Smooth muscle cell (in vitro differentiated cells): ENCODE measurements around the gene GPS1. TPM values are rescaled to one million over a fixed set of nuclear protein-coding genes. Genes with fewer than 3 reads are reported as not detected.

ENCODE experiments used
- DNase-seq: peaks from one replicate; lab custom pipeline; 2025; ENCODE audit not compliant: unreplicated experiment; lab: John Stamatoyannopoulos, UW
- H2AFZ ChIP-seq: fragments of 200-600 bp; sonication (generic); 2 replicates; pipeline ENCODE4 v1.6.0; 2016; ENCODE audit warnings: antibody characterized with exemption, low read depth, mild to moderate bottlenecking
- H3F3A ChIP-seq: fragments of 200-600 bp; sonication (generic); 2 replicates; pipeline ENCODE4 v1.6.0; 2017; ENCODE audit warnings: antibody characterized with exemption, low read depth
- H3K27ac ChIP-seq: fragments of 200-600 bp; sonication (generic); 2 replicates; pipeline ENCODE4 v1.5.1; 2016; ENCODE audit warnings: low read depth, mild to moderate bottlenecking
- H3K27me3 ChIP-seq: fragments of 200-600 bp; sonication (generic); 2 replicates; pipeline ENCODE4 v1.6.1; 2016; ENCODE audit warnings: low read depth, mild to moderate bottlenecking
- H3K36me3 ChIP-seq: fragments of 200-600 bp; sonication (generic); 2 replicates; pipeline ENCODE4 v1.5.1; 2016; ENCODE audit warnings: low read depth
- H3K4me1 ChIP-seq: fragments of 200-600 bp; sonication (generic); 2 replicates; pipeline ENCODE4 v1.5.1; 2016; ENCODE audit warnings: low read depth
- H3K4me2 ChIP-seq: fragments of 200-600 bp; sonication (generic); 2 replicates; pipeline ENCODE4 v1.6.0; 2016; ENCODE audit warnings: mild to moderate bottlenecking
- H3K4me3 ChIP-seq: fragments of 200-600 bp; sonication (generic); 2 replicates; pipeline ENCODE4 v1.5.1; 2016; ENCODE audit warnings: mild to moderate bottlenecking
- H3K79me2 ChIP-seq: fragments of 200-600 bp; sonication (generic); 2 replicates; pipeline ENCODE4 v1.6.0; 2016; ENCODE audit warnings: low read depth, mild to moderate bottlenecking
- H3K9ac ChIP-seq: fragments of 200-600 bp; sonication (generic); 2 replicates; pipeline ENCODE4 v1.6.0; 2016; ENCODE audit warnings: low read depth
- H3K9me3 ChIP-seq: fragments of 200-600 bp; sonication (generic); replicated peaks from 2 replicates; pipeline ENCODE4 v1.5.1; 2016; ENCODE audit warnings: low read depth
- H4K20me1 ChIP-seq: fragments of 200-600 bp; sonication (generic); 2 replicates; pipeline ENCODE4 v1.6.0; 2016; ENCODE audit warnings: low read depth
- WGBS: methylation state at CpG from one replicate; pipeline ENCODE4 v1.1.7; 2016; ENCODE audit warnings: low lambda C conversion rate; 5-methylcytosine and 5-hydroxymethylcytosine counted together
- polyA plus RNA-seq: library from polyadenylated mRNA; unstranded; fragments of >200 nt; fragmentation: Nextera tagmentation; extraction: Ambion mirVana; gene quantifications from 2 replicates; pipeline ENCODE4 v1.2.1, GENCODE V29; 2016
- total RNA-seq: library from RNA; depleted of rRNA; stranded (reverse); fragments of >200 nt; gene quantifications from 2 replicates; pipeline ENCODE4 v1.2.3, GENCODE V29; 2014
- TF ChIP-seq, protein P1 (sequence below): fragments of 200-600 bp; sonication (generic); IDR thresholded peaks from 2 replicates; pipeline ENCODE4 v1.5.1; 2017; ENCODE audit warnings: borderline replicate concordance, mild to moderate bottlenecking, antibody characterized with exemption; ENCODE audit not compliant: insufficient read depth, poor library complexity, severe bottlenecking

The GPS1 gene
- total and polyA plus RNA-seq, 2 experiments from 2014 or later = 93.7 to 134 TPM

DNA sequence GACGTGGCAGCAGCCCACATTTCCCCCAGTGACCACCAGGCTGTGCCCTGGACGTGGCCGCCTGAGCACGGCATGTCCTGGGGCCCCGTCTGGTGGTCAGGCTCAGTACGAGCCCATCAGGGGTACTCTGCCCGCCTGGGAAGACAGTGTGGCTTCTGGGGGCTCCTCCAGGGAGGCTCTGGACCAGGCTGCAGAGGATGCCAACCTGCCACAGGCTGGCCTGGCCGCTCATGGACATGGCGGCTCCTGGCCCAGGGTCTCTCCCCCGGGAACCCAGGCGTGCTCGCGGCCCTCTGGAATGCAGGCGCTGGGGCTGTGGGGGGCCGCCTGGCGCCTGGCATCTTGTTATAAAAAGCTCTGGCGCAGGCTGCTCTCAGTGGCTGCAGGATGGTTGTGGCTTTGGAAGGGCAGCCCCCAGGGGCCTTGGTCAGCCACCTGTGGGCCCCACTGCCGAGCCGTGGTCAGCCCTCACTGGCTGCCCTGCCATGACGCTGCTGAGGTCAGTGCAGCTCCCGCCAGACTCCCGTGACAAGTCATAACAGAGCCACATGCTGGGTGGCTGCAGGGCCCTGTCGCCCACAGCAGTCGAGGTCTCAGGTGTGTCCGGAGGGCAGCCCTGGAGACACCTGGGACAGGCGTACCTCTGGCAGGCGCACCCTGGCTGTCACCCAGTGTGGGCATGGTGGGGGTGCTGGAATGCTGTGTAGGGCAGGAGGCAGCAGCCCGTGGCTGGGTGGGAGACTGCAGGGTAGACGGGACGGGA is 44.0 kb upstream of the GPS1 start:
- no peaks in the 10 kb centered on the region for H4K20me1 ChIP-seq
- no peak overlapping the region for H3K4me2 ChIP-seq
- no peak overlapping the region for H3K27ac ChIP-seq
- no peak overlapping the region for H2AFZ ChIP-seq
- H3K36me3 ChIP-seq = no peaks in the 10 kb centered on the region
- H3K4me3 ChIP-seq = no peak overlapping the region
- peaks cover 6% of the 10 kb centered on the region for H3K4me1 ChIP-seq
- TF ChIP-seq, protein P1, sequence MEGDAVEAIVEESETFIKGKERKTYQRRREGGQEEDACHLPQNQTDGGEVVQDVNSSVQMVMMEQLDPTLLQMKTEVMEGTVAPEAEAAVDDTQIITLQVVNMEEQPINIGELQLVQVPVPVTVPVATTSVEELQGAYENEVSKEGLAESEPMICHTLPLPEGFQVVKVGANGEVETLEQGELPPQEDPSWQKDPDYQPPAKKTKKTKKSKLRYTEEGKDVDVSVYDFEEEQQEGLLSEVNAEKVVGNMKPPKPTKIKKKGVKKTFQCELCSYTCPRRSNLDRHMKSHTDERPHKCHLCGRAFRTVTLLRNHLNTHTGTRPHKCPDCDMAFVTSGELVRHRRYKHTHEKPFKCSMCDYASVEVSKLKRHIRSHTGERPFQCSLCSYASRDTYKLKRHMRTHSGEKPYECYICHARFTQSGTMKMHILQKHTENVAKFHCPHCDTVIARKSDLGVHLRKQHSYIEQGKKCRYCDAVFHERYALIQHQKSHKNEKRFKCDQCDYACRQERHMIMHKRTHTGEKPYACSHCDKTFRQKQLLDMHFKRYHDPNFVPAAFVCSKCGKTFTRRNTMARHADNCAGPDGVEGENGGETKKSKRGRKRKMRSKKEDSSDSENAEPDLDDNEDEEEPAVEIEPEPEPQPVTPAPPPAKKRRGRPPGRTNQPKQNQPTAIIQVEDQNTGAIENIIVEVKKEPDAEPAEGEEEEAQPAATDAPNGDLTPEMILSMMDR = no peak
- H3K79me2 ChIP-seq = no peaks in the 10 kb centered on the region
- no peak overlapping the region for H3K9ac ChIP-seq
- H3K27me3 ChIP-seq = no peaks in the 10 kb centered on the region
- no peak for DNase-seq
- 96% methylated on average over 30 of the region's 30 CpGs for WGBS
- peaks cover 7% of the 10 kb centered on the region for H3F3A ChIP-seq
- no peaks in the 10 kb centered on the region for H3K9me3 ChIP-seq

DNA sequence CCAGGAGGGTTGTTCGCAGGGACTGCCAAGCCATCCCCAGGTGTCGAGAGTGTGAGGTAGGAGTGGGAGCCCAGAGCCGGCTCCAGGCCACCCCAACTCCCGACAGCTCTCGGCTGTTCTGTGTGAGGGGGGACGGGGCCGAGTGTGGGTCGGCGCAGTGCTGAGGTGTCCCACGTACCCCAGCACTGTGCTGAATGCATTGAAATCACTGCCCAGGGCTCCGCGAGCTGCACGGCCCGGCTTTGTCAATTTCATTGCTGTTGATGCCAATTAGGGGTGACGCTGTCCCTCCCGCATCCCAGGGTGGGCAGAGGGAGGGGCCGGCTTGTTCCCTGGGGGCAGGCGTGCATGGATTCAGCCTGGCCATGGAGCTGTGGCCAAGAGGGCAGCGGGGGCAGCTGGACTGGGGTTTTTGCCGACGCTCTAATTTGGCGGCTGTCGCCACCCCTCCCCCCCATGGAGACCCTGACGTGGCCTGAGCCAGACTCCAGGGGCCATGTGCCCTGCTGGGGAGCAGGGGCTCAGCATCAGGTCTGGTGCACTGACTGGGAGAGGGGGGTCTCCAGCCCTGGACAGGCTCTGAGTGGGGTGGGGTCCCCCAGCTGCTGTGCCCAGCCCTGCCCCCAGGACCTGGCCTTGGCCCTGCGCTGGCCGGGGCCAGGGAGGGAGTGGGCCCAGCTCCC is 43.3 kb upstream of the GPS1 start:
- Histone ChIP-seq H3F3A (no peaks in the 10 kb centered on the region), H3K4me1 (peaks cover 6% of the 10 kb centered on the region), H3K79me2 (no peaks in the 10 kb centered on the region), H3K9ac (no peak overlapping the region), H3K27me3 (no peaks in the 10 kb centered on the region), H2AFZ (no peak overlapping the region), H3K4me3 (no peak overlapping the region), H3K27ac (no peak overlapping the region), H3K36me3 (no peaks in the 10 kb centered on the region), H3K9me3 (no peaks in the 10 kb centered on the region), H3K4me2 (no peak overlapping the region), H4K20me1 (no peaks in the 10 kb centered on the region)
- 95% methylated on average over 22 of the region's 26 CpGs for WGBS
- TF ChIP-seq, protein P1 = no peak
- no peak for DNase-seq

DNA sequence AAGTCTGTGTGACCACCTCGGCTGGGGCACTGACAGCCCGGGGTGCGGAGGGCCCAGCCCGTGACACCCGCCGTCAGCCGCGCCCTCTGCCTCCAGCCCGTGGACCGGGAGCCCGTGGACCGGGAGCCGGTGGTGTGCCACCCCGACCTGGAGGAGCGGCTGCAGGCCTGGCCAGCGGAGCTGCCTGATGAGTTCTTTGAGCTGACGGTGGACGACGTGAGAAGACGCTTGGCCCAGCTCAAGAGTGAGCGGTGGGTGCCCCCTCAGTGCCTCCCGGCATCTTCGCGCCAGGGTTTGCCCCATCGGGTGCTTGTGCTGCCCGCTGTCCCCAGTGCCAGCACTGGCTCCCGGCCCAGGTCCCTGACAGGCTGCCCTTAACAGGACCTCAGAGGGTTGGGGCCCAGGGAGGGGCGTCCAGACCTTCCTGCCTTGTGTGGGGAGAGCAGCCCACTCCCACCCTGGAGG is 42.7 kb upstream of the GPS1 start:
- H4K20me1 ChIP-seq = no peaks in the 10 kb centered on the region
- no peaks in the 10 kb centered on the region for H3K79me2 ChIP-seq
- H3K4me2 ChIP-seq = no peak overlapping the region
- no peak for DNase-seq
- H3K9me3 ChIP-seq = no peaks in the 10 kb centered on the region
- no peak overlapping the region for H3K4me3 ChIP-seq
- H3K27me3 ChIP-seq = no peaks in the 10 kb centered on the region
- no peaks in the 10 kb centered on the region for H3F3A ChIP-seq
- H3K36me3 ChIP-seq = no peaks in the 10 kb centered on the region
- H2AFZ ChIP-seq = no peak overlapping the region
- H3K9ac ChIP-seq = no peak overlapping the region
- H3K27ac ChIP-seq = no peak overlapping the region
- TF ChIP-seq, protein P1 = no peak
- 95% methylated on average over 27 of the region's 28 CpGs for WGBS
- H3K4me1 ChIP-seq = peaks cover 6% of the 10 kb centered on the region
